ENCODE data around the gene GRM8. TPM values are rescaled to one million over a fixed set of nuclear protein-coding genes. Genes with fewer than 3 reads are reported as not detected.

GRM8 gene
- total RNA-seq, 1 experiment from 2014 or later: not detected

GRCh38 chr7:126840869-126841268, 411.9 kb downstream of the GRM8 start:
- Histone ChIP-seq H3K27ac (ENCODE audit: low read length) (no peak overlapping the region), H3K4me1 (ENCODE audit: control insufficient read depth, insufficient read depth, low read length) (no peaks in the 10 kb centered on the region), H3K36me3 (ENCODE audit: control insufficient read depth, insufficient read depth, low read length) (no peaks in the 10 kb centered on the region), H3K9me3 (ENCODE audit: control insufficient read depth, insufficient read depth, low read depth, low read length) (no peaks in the 10 kb centered on the region), H3K27me3 (ENCODE audit: control insufficient read depth, insufficient read depth, low read length) (no peaks in the 10 kb centered on the region), H3K4me3 (ENCODE audit: low read depth in 2 of 2, low read length in 2 of 2) (no peak overlapping the region)
- in situ Hi-C loops (cut with HindIII; ENCODE audit: low pct_unique_long_range_greater_than_20kb, low sequenced_read_pairs): no loop called here
- no TSS peak for BruUV-seq (replicated peaks)
- ATAC-seq: no peak
- CTCF ChIA-PET: no interaction called here
- POLR2A ChIA-PET: no interaction called here
- intact Hi-C loops (cut with micrococcal nuclease; ENCODE audit: unreplicated experiment): no loop called here
- DNase-seq (ENCODE audit: low read depth, low spot score): no peak
- TF ChIP-seq TCF7L2 (IDR thresholded peaks at IDR 0.05; ENCODE audit: low read depth, low read length) (no peak), SIN3A (IDR thresholded peaks at IDR 0.05; ENCODE audit: borderline replicate concordance, insufficient read depth, low read depth, low read length) (no peak), CTCF (IDR thresholded peaks at IDR 0.05) (no peak), POLR2AphosphoS5 (IDR thresholded peaks at IDR 0.05; ENCODE audit: low read depth, low read length) (no peak), REST (IDR thresholded peaks at IDR 0.05; ENCODE audit: insufficient read depth in 1 of 2, low read depth in 2 of 2, low read length in 1 of 2) (no peak)

- BruUV-seq (replicated peaks): no TSS peak
- in situ Hi-C loops (cut with HindIII; ENCODE audit: low pct_unique_long_range_greater_than_20kb, low sequenced_read_pairs) (no loop called here), intact Hi-C loops (cut with micrococcal nuclease; ENCODE audit: unreplicated experiment) (no loop called here)
- no peaks in the 10 kb centered on the region for H3K9me3 ChIP-seq (ENCODE audit: control insufficient read depth, insufficient read depth, low read depth, low read length)
- H3K27ac ChIP-seq (ENCODE audit: low read length): no peak overlapping the region
- H3K4me1 ChIP-seq (ENCODE audit: control insufficient read depth, insufficient read depth, low read length): no peaks in the 10 kb centered on the region
- no peak for TF ChIP-seq REST (IDR thresholded peaks at IDR 0.05; ENCODE audit: insufficient read depth in 1 of 2, low read depth in 2 of 2, low read length in 1 of 2)
- no peak for TF ChIP-seq SIN3A (IDR thresholded peaks at IDR 0.05; ENCODE audit: borderline replicate concordance, insufficient read depth, low read depth, low read length)
- no peak for TF ChIP-seq POLR2AphosphoS5 (IDR thresholded peaks at IDR 0.05; ENCODE audit: low read depth, low read length)
- TF ChIP-seq TCF7L2 (IDR thresholded peaks at IDR 0.05; ENCODE audit: low read depth, low read length): no peak
- TF ChIP-seq CTCF (IDR thresholded peaks at IDR 0.05): no peak
- no peaks in the 10 kb centered on the region for H3K36me3 ChIP-seq (ENCODE audit: control insufficient read depth, insufficient read depth, low read length)
- no peak overlapping the region for H3K4me3 ChIP-seq (ENCODE audit: low read depth in 2 of 2, low read length in 2 of 2)
- no peaks in the 10 kb centered on the region for H3K27me3 ChIP-seq (ENCODE audit: control insufficient read depth, insufficient read depth, low read length)
- POLR2A ChIA-PET: no interaction called here
- DNase-seq (ENCODE audit: low read depth, low spot score): no peak
- CTCF ChIA-PET: no interaction called here
- no peak for ATAC-seq
Observed at GRCh38 chr7:126839624-126840023, 413.1 kb downstream of the GRM8 start.
